ENCODE results near the gene HSD11B1L. TPM values are rescaled to one million over a fixed set of nuclear protein-coding genes. Genes with fewer than 3 reads are reported as not detected.

HSD11B1L gene
- total and polyA plus RNA-seq, 12 donors = 3.4 to 40.5 (median 14.7) TPM

DNA sequence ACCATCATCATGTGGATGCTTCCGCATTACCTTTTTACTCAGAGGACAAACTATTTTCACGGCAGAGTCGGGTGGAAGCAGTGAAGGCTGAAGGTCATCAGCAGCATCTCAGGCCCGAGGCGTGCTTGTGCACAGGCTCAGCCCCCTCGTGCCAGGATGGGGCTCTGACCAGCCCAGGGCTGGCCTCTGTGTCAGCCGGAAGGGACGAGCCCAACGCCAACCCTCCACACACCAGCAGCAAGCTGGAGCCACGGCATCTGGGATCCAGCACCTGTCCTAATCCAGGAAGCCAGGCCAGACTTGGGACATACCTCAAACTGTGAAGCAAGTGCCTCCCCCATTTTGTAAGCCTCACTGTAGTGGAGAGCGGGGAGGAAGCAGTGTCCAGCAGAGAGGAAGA, 11.6 kb upstream of the HSD11B1L start:
- 71 to 88% (median 73%) methylated on average over 5 to 11 of the region's 11 CpGs for WGBS, 4 donors
- Histone ChIP-seq H3K27ac (no peak overlapping the region), H3K9me3 (replicated peaks in 1 of 3) (no peaks in the 10 kb centered on the region), H3K27me3 (no peaks in the 10 kb centered on the region), H3K4me1 (replicated peaks in 1 of 2) (peaks cover 0 to 5% of the 10 kb centered on the region in 2 donors), H3K4me3 (no peak overlapping the region), H3K36me3 (replicated peaks in 1 of 2) (peaks cover 0 to 59% of the 10 kb centered on the region in 2 donors)
- DNase-seq = no peak
- intact Hi-C loops (cut with DNase I) = loop anchor here in 1 of 2 donors (10.0 kb wide), 1 partner anchor 54 kb away; no protein-coding TSS in a partner anchor
- TF ChIP-seq CTCF (IDR thresholded peaks at IDR 0.05) = no peak
- TF ChIP-seq POLR2A (IDR thresholded peaks at IDR 0.05) = no peak

GRCh38 chr19:5671600-5671999, 9.2 kb upstream of the HSD11B1L start:
- no peak for TF ChIP-seq POLR2A (IDR thresholded peaks at IDR 0.05)
- no peak for TF ChIP-seq CTCF (IDR thresholded peaks at IDR 0.05)
- Histone ChIP-seq H3K27me3 (no peaks in the 10 kb centered on the region), H3K9me3 (replicated peaks in 1 of 3) (no peaks in the 10 kb centered on the region), H3K4me3 (no peak overlapping the region), H3K36me3 (replicated peaks in 1 of 2) (peaks cover 0 to 35% of the 10 kb centered on the region in 2 donors), H3K27ac (no peak overlapping the region), H3K4me1 (replicated peaks in 1 of 2) (no peaks in the 10 kb centered on the region)
- intact Hi-C loops (cut with DNase I) = no loop called here
- WGBS, 4 donors = 86 to 96% (median 92%) methylated on average over 4 to 7 of the region's 7 CpGs
- no peak for DNase-seq

DNA sequence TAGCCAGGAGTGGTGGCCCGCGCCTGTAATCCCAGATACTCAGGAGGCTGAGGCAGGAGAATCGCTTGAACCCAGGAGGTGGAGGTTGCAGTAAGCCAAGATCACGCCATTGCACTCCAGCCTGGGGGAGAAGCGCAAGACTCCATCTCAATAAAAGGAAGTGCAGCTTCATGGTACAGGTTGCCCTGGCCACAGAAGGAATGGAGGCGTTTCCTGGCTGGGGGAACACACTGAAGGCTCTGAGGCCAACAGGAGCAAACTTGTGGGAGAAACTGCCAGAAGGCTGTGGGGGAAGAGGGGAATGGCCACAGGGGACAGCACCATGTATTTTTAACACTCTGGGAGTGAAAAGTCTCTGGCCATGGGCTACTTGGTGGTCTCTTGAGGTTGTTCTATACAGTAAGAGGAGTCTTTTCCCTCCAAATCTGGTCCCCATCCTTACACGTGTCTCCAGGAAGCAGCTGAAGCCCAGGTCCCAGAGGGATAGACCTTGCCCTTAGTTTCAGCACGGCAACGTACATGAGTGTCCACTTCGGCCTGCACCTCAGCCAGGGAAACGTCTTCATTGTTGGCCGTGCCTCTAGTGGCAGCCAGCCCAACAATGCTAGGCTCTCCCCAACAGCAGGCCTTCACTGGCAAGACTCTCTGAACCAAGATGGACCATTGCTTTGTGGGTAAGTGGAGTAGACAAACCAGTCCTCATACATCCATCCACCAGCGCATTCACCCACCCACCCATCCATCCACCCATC, 7.9 kb upstream of the HSD11B1L start:
- Histone ChIP-seq H3K4me1 (replicated peaks in 1 of 2) (no peaks in the 10 kb centered on the region), H3K4me3 (no peak overlapping the region), H3K9me3 (replicated peaks in 1 of 3) (no peaks in the 10 kb centered on the region), H3K36me3 (replicated peaks in 1 of 2) (peaks cover 0 to 22% of the 10 kb centered on the region in 2 donors), H3K27me3 (no peaks in the 10 kb centered on the region), H3K27ac (no peak overlapping the region)
- intact Hi-C loops (cut with DNase I) = no loop called here
- TF ChIP-seq POLR2A (IDR thresholded peaks at IDR 0.05) = no peak
- no peak for TF ChIP-seq CTCF (IDR thresholded peaks at IDR 0.05)
- 85 to 90% (median 90%) methylated on average over 13 of the region's 13 CpGs for WGBS, 4 donors
- DNase-seq = no peak

GRCh38 chr19:5673752-5674151, 7.1 kb upstream of the HSD11B1L start:
- H3K9me3 ChIP-seq (replicated peaks in 1 of 3) = no peaks in the 10 kb centered on the region
- no peak overlapping the region for H3K27ac ChIP-seq
- DNase-seq = no peak
- no peak overlapping the region for H3K4me3 ChIP-seq
- intact Hi-C loops (cut with DNase I) = no loop called here
- TF ChIP-seq CTCF (IDR thresholded peaks at IDR 0.05) = no peak
- TF ChIP-seq POLR2A (IDR thresholded peaks at IDR 0.05) = no peak
- no peaks in the 10 kb centered on the region for H3K4me1 ChIP-seq (replicated peaks in 1 of 2)
- H3K27me3 ChIP-seq = no peaks in the 10 kb centered on the region
- peaks cover 0 to 14% of the 10 kb centered on the region in 2 donors for H3K36me3 ChIP-seq (replicated peaks in 1 of 2)
- WGBS, 4 donors = 96 to 100% (median 99%) methylated on average over 1 of the region's 1 CpG

Measured in adrenal gland (tissue), 12 donors.